DOHH2 (cell line): ENCODE results near the gene TUBG2.

Experiments
- H3F3A ChIP-seq: fragments of 200-600 bp; sonication (generic), shearing (Covaris generic); 2 replicates; pipeline ENCODE4 v1.6.0; 2016; ENCODE audit warnings: antibody characterized with exemption, mild to moderate bottlenecking; ENCODE audit not compliant: control insufficient read depth, insufficient read depth
- H3K27ac ChIP-seq: fragments of 200-600 bp; sonication (generic); 2 replicates; pipeline ENCODE4 v1.5.1; 2014; ENCODE audit warnings: low read depth, mild to moderate bottlenecking, low read length, moderate library complexity
- H3K27me3 ChIP-seq: fragments of 200-600 bp; sonication (generic); 2 replicates; pipeline ENCODE4 v1.6.1; 2014; ENCODE audit warnings: mild to moderate bottlenecking, low read length, mixed read lengths; ENCODE audit not compliant: control insufficient read depth
- H3K36me3 ChIP-seq: fragments of 200-600 bp; sonication (generic); 2 replicates; pipeline ENCODE4 v1.6.1; 2014; ENCODE audit warnings: mild to moderate bottlenecking, low read length, moderate library complexity, mixed read lengths; ENCODE audit not compliant: control insufficient read depth
- H3K4me1 ChIP-seq: fragments of 200-600 bp; sonication (generic); 2 replicates; pipeline ENCODE4 v1.6.1; 2014; ENCODE audit warnings: mild to moderate bottlenecking, low read length, mixed read lengths; ENCODE audit not compliant: control insufficient read depth
- H3K4me2 ChIP-seq: fragments of 200-600 bp; sonication (generic); 2 replicates; pipeline ENCODE4 v1.6.0; 2014; ENCODE audit warnings: mild to moderate bottlenecking, low read length, moderate library complexity
- H3K4me3 ChIP-seq: fragments of 200-600 bp; sonication (generic); 2 replicates; pipeline ENCODE4 v1.5.1; 2014; ENCODE audit warnings: mild to moderate bottlenecking, low read length, mixed read lengths
- H3K79me2 ChIP-seq: fragments of 200-600 bp; sonication (generic); 2 replicates; pipeline ENCODE4 v1.6.1; 2014; ENCODE audit warnings: mild to moderate bottlenecking, low read length, mixed read lengths; ENCODE audit not compliant: control insufficient read depth
- H3K9me2 ChIP-seq: fragments of 200-600 bp; sonication (generic); replicated peaks from 2 replicates; pipeline ENCODE4 v1.6.1; 2014; ENCODE audit warnings: mild to moderate bottlenecking, low read length, mixed read lengths; ENCODE audit not compliant: control insufficient read depth
- H3K9me3 ChIP-seq: fragments of 200-600 bp; sonication (generic); 2 replicates; pipeline ENCODE4 v1.6.1; 2014; ENCODE audit warnings: antibody characterized with exemption, low read length, mixed read lengths; ENCODE audit not compliant: control insufficient read depth, insufficient read depth
- H4K20me1 ChIP-seq: fragments of 200-600 bp; sonication (generic); 2 replicates; pipeline ENCODE4 v1.6.0; 2014; ENCODE audit warnings: low read depth, mild to moderate bottlenecking, antibody characterized with exemption, low read length, moderate library complexity; ENCODE audit not compliant: control insufficient read depth, insufficient read depth
- EZH2phosphoT487 ChIP-seq: fragments of 200-600 bp; sonication (generic); IDR thresholded peaks from 2 replicates; pipeline ENCODE4 v1.6.1; 2017; ENCODE audit warnings: borderline replicate concordance, mild to moderate bottlenecking, antibody characterized with exemption, low read length, moderate library complexity, mixed read lengths
- TF ChIP-seq, protein P1 (sequence below): fragments of 200-600 bp; sonication (generic); IDR thresholded peaks from one replicate; pipeline ENCODE4 v1.5.1; 2014; ENCODE audit warnings: antibody characterized with exemption, mild to moderate bottlenecking, low read depth, low read length; ENCODE audit not compliant: poor library complexity, severe bottlenecking

TUBG2 gene

DNA sequence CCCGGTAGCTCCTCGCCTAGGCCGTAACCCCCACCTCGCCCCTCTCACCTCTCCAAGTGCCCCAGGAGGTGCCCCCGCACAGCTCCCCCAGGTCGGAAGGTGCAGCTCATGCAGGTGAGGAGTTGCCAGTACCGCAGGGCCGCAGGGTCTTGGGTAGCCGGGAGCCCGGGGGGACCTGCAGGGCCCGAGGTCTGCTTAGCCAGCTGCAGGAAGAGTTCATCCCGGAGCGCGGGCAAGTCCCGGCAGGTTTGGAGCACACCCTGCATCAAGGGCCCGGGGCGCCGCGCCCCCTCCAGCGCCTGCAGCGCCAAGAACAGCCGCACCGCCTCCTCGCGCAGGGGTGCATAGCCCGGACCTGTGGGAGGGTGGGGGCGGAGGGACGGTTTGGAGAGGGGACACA lies 13.0 kb downstream of the TUBG2 start:
- TF ChIP-seq, protein P1, sequence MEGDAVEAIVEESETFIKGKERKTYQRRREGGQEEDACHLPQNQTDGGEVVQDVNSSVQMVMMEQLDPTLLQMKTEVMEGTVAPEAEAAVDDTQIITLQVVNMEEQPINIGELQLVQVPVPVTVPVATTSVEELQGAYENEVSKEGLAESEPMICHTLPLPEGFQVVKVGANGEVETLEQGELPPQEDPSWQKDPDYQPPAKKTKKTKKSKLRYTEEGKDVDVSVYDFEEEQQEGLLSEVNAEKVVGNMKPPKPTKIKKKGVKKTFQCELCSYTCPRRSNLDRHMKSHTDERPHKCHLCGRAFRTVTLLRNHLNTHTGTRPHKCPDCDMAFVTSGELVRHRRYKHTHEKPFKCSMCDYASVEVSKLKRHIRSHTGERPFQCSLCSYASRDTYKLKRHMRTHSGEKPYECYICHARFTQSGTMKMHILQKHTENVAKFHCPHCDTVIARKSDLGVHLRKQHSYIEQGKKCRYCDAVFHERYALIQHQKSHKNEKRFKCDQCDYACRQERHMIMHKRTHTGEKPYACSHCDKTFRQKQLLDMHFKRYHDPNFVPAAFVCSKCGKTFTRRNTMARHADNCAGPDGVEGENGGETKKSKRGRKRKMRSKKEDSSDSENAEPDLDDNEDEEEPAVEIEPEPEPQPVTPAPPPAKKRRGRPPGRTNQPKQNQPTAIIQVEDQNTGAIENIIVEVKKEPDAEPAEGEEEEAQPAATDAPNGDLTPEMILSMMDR: no peak
- TF ChIP-seq EZH2phosphoT487: no peak
- Histone ChIP-seq H4K20me1 (no peaks in the 10 kb centered on the region), H3K79me2 (no peaks in the 10 kb centered on the region), H3K27ac (no peak overlapping the region), H3K9me3 (no peaks in the 10 kb centered on the region), H3K4me2 (no peak overlapping the region), H3K4me3 (no peak overlapping the region), H3K9me2 (no peaks in the 10 kb centered on the region), H3K4me1 (peaks cover 46% of the 10 kb centered on the region), H3K36me3 (no peaks in the 10 kb centered on the region), H3F3A (0 out of 2 replicates have a peak, but pooled peaks cover 5% of the 10 kb centered on the region), H3K27me3 (peaks cover 68% of the 10 kb centered on the region)

DNA sequence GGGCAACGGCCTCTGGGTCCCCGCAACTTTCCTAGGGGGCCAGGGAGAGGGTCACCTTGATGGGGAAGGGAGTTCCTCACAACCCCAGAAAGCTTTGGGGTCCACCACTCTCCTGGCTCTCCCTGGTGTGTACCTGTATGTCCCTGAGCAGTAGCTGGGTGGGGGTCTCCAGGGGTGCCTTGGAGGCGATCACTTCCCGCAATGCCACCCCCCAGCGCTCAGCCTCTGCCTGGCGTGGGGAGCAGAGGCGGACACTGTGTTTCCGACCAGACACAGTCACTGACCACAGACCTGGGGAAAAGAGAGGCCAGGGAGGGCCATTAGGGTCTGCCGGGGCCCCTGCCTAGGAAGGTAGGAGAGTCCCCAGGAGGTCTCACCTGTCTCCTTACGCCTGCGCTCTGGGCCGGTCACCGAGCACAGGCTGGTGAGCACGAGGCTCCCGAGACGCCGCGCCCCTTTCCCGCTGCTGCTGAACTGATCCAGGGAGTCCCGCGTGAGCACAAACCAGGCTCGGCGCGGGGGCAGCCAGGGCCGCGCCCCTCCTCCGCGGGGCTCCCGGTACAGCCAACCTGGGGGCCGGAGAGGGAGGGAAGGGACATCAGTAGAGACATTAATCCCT lies 14.3 kb downstream of the TUBG2 start:
- Histone ChIP-seq H3K36me3 (no peaks in the 10 kb centered on the region), H3K4me1 (peaks cover 55% of the 10 kb centered on the region), H3K9me2 (no peaks in the 10 kb centered on the region), H3F3A (0 out of 2 replicates have a peak, but pooled peaks cover 5% of the 10 kb centered on the region), H4K20me1 (no peaks in the 10 kb centered on the region), H3K27ac (no peak overlapping the region), H3K79me2 (no peaks in the 10 kb centered on the region), H3K4me3 (no peak overlapping the region), H3K4me2 (peak overlapping the region; percentile 96), H3K9me3 (no peaks in the 10 kb centered on the region), H3K27me3 (peaks cover 68% of the 10 kb centered on the region)
- TF ChIP-seq, protein P1: no peak
- no peak for TF ChIP-seq EZH2phosphoT487

- H3K4me2 ChIP-seq: peak overlapping the region; percentile 96
- H3K27me3 ChIP-seq: peaks cover 68% of the 10 kb centered on the region
- peaks cover 62% of the 10 kb centered on the region for H3K4me1 ChIP-seq
- no peaks in the 10 kb centered on the region for H3K9me2 ChIP-seq
- peaks cover 10% of the 10 kb centered on the region; the same call in 1 of the 2 replicates for H3F3A ChIP-seq
- H4K20me1 ChIP-seq: no peaks in the 10 kb centered on the region
- peak overlapping the region; percentile 81 for H3K4me3 ChIP-seq
- no peaks in the 10 kb centered on the region for H3K9me3 ChIP-seq
- H3K27ac ChIP-seq: no peak overlapping the region
- H3K36me3 ChIP-seq: no peaks in the 10 kb centered on the region
- no peaks in the 10 kb centered on the region for H3K79me2 ChIP-seq
- TF ChIP-seq, protein P1: peak; percentile 91
- TF ChIP-seq EZH2phosphoT487: 0 out of 2 replicates have a peak, but pooled peaks have one; percentile 17
Observed at GRCh38 chr17:42673885-42674754, 15.0 kb downstream of the TUBG2 start.
